ENCODE measurements around the gene SV2B.

DNA sequence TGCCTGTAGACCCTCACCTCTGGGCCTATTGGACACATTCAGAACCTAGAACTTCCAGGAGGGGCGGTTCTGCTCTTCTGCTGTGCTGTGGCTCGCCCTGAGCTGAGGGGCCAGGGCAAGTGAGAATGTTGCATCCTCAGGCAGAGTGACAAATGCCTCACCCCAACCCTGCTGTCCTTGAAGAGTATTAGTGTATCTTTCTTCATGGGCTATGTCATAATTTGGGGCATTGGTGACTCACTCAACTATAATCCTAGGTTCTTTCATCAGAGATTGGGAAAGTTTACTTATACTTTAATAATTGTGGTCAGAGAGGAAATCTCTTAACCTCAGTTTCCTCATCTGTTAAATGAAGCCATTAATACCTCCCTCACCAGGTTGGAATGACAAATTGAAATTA is 143.8 kb downstream of the SV2B start:
- TF ChIP-seq, protein P1, sequence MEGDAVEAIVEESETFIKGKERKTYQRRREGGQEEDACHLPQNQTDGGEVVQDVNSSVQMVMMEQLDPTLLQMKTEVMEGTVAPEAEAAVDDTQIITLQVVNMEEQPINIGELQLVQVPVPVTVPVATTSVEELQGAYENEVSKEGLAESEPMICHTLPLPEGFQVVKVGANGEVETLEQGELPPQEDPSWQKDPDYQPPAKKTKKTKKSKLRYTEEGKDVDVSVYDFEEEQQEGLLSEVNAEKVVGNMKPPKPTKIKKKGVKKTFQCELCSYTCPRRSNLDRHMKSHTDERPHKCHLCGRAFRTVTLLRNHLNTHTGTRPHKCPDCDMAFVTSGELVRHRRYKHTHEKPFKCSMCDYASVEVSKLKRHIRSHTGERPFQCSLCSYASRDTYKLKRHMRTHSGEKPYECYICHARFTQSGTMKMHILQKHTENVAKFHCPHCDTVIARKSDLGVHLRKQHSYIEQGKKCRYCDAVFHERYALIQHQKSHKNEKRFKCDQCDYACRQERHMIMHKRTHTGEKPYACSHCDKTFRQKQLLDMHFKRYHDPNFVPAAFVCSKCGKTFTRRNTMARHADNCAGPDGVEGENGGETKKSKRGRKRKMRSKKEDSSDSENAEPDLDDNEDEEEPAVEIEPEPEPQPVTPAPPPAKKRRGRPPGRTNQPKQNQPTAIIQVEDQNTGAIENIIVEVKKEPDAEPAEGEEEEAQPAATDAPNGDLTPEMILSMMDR (conservative IDR thresholded peaks at IDR 0.05; ENCODE audit: low read depth, low read length) = no peak
- TF ChIP-seq EZH2 (IDR thresholded peaks at IDR 0.05; ENCODE audit: borderline replicate concordance, low read depth, low read length, poor library complexity, severe bottlenecking) = no peak

Measured in A673 (cell line).